DMS153 (cell line): ENCODE results near the gene KY.

Experiments used
- DNase-seq: peaks from one replicate; lab custom pipeline; 2025; lab: John Stamatoyannopoulos, UW

KY gene

DNA sequence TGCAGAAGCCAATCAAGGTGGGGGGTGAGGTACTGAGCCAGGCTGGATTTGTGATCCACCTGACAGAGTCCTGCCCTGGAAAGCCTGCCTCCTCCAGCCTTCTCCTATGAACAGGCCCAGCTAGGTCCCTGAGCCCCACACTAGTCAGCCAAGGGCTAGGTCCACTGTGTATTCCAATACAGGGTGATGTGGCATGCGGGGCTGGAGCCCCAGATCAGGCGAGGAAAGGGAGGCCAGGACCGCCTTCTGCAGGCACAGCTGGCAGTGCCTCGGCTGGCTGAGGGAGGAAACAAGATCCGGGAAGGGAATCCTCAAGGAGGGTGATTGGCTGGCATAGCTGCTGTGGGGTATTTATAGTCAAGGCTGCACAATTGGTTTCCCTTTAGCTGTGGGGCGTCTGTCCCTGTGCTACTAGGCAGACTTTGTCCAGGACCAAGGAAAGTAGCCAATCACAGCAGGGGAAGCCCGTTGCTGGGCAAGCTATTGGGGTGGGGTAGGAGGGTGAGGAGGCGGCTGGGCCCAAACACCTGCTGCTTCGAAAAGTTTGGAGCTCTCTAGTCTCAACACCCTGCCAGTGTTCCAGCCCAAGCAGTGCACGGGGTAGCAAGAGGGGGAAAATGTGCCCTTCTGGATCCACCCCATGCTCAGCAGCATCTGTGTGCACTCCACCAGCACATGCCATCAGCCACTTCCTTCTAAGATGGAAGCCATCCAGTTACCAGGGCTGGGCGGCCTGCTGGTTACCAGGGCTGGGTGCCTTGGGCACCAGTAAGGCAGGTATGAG, 5.9 kb downstream of the KY start:
- no peak for DNase-seq

DNA sequence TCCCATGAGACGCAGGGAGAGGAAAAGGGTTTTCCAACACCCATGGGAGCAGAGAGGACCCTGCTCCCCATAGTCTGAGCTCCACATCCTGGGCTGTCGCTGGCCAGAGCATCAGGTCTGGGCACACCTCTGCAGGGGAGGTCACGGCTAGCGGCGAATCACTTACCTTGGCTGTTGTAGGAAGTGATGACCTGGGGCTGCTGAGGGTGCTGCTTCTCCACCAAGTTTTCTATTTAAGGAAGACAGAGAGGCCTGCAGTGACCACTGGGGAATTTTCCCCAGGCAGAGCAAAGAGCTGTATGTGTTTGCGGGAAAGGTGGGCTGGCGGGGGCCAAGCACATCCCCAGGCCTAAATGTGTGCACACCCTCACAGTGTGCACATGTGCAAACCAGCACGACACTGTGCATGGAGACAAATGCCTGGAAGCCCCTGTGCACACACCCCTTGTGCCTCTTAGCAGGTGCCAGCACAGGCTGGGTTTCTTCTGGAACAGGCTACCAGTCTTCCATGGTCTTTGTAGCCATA, 7.6 kb downstream of the KY start:
- DNase-seq, result no peak

DNA sequence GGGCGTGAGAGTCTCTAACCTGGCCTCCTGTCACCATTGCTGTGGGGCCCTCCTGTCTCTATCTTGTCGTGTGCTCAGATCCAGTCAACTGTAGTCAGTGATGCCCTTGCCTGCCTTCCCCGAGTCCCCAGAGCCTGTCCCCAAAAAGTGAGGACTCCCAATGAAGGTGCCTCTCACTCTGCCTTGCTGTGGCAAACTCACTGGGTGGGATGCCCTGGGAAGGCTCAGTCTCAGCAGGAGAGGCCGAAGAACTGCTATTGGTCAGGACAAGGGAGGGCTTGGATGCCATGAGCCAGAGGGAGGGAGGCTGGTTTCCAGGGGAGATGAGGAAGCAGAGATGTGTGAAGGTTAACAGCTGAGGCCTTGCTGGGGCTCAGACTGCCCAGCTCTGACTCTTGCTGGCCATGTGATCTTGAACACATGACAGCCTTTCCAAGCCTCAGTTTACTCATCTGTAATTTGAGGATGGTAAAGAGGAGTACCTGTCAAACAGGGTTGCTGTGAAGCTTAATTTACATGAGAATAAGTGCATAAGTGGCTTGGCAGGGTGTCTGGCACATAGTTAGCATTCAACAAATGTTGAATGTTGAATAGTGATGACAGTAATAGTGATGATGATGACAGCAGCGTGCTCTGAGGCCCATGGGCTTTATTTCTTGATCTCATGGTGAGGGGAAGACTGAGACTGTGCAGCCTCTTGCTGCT, 8.2 kb downstream of the KY start:
- DNase-seq, result no peak

DNA sequence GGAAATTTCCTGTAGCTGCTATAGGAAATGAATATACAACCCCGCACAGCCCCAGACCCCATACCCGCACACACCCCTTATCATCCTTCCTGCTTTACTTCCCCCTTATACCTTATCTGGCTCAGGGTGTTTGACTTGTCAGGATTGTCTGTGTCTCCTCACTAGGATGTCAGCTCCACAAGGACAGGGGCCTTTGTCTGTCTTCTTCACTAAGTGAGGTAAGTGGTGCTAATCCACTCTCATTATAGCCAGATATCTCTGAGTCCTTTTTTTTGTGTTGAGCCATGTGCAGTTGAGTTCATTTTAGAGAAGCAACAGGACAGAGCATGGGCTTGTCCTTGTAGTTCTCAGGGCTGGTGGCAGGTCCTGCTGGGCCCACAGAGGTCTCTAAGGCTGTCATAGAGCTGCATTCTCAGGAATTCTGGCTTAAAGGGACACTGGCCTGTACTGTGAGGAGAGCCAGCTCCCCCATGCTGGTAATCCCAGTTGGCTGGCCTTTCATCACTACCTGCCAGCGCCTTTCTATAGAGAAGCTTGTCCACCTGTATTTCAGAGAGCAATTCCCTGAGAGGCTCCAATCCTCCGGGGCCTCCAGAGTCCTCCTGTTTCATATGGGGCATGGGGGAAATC, 9.0 kb downstream of the KY start:
- DNase-seq, result no peak

DNA sequence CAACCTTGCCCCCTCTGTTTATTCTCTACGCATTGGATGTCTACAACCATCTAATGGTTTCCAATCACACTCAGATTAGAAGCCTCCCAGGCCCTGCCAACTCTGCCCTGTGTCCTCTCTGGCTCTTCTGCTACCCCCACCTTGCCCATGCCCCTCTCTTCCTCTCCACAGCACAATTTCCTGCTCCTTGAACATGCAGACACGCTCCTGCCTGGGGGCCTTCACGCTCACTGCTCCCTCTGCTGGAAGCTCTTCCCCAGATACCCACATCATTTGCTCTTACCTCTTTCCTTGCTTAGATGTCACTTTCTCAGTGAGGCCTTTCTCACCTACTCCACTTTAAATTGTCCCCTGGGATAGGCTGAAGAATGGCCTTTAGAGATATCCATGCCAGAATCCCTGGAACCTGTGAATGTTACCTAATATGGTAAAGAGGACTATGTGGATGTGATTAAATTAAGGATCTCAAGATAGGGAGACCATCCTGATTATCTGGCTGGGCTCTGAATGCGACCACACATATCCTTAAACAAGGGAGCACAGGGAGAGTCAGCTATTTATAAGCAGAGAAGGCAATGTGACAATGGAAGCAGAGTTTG, 9.9 kb downstream of the KY start:
- peak; percentile 26 for DNase-seq

DNA sequence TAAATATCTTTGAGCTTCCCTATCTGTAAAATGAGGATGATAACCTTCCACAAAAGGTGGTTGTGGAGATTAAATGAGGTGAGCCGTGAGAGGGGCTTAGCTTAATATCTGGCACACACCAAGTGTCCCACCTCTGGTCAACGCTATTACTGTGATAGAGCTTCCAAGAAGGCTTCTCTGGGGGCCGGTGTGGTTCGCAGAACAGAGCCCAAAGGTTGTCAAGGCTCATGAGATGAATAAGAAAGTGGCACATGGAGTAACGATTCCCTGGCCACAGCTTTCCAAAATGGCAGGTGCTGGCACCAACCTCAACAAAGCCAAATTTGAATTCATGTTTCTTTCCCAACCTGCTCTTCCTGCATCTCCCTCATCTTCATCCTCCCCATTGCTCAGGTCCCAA, 10.4 kb downstream of the KY start:
- DNase-seq, result no peak

DNA sequence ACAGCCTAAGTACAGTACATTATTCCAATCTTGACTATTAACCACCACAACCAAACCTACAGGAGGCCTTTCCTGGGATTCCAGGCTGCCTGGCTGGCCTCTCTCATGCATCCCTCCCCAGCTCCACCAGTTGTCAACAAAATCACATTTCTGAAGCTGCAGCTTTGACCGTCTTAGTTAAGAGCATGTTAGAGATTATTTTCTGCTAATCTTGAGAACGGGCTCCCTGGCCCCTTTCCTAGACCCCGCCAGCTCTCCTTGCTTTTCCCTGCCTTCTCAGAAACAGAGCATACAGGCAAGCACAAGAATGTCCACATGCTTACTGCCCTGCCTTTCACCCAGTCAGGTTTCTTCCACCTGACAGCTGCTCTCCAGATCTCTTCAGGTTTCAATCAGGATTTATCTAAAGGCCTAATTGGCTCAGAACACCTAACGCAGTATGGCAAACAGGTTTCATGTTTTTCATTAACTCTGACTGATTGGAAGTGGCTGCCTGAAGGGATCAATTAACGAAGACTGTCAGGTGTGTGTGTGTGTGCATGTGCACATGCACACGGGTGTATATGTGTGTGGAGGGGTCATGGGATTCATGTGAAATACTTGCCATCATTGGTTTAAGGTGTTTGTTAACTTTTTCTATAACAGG, 12.3 kb downstream of the KY start:
- no peak for DNase-seq

DNA sequence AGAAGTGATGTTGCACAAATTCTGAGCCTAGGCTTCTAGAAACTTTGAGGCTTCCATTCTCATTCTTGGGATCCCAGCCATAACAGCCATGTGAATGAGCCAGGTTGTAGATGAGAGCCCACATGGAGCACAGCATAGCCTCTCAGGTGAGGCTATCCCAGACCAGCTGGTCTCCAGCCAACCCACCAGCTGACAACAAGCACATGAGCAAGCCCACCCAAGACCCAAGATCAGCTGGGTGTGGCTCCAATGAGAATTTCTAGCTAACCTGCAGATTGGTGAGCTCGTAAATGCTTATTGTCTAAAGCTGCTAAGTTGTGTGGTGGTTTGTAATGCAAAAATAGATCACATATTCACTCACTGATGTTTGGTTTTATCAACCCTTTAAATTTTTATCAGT, 14.4 kb downstream of the KY start:
- DNase-seq, result no peak

DNA sequence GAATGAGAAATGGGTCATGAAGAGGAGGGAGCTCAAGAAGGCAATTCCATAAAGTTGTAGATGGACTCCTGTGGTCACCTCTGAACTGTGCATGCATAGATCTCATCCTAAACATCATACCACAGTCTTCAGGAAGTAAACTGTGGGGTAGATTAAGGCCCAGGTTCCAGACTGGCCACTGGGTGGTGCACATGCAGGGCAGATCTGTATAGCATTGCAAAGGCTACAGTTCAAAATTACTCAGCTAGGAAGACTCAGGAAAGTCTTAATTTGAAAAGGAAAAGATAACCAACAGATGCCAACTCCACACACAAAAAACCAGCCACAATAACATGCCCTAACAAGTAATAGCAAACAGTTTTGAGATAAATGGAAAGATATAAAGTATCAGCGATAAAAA, 20.3 kb downstream of the KY start:
- DNase-seq, result no peak

DNA sequence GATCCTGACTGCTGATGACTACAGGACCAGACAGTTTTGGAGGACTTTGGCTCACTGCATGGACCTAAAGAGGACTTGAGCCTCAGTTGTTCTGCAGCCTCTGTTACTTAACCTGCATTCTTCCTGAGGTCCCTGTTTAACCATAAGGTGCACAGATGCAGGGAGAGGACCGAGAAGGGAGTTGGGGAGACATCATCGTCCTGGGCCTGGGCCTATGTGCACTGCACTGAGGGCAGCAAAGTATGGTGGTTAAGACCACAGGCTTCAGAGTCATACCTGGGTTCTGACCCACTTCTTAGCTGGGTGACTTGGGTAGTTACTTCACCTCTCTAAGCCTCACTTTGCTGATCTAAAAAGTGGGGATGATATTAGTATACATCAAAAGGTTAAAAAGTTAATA, 21.9 kb downstream of the KY start:
- DNase-seq, result no peak

DNA sequence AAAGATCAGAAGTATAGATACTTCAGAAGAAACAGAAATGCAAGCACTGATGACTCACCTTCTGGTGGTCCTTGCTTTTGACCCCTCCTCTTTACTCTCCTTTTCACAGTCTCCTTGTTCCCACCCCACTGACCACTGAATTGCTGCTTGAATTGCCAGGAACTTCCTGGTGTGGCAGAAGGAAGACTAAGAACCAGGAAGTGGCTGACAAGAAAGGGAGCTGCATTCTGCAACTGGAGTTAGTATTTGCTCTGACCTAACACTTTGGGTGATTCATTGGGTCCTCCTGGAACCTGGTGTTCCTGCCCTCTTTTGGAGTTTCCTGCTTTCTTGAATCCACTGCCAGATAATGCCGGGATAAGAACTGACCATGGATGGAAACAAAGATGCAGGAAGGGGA, 23.0 kb downstream of the KY start:
- no peak for DNase-seq

DNA sequence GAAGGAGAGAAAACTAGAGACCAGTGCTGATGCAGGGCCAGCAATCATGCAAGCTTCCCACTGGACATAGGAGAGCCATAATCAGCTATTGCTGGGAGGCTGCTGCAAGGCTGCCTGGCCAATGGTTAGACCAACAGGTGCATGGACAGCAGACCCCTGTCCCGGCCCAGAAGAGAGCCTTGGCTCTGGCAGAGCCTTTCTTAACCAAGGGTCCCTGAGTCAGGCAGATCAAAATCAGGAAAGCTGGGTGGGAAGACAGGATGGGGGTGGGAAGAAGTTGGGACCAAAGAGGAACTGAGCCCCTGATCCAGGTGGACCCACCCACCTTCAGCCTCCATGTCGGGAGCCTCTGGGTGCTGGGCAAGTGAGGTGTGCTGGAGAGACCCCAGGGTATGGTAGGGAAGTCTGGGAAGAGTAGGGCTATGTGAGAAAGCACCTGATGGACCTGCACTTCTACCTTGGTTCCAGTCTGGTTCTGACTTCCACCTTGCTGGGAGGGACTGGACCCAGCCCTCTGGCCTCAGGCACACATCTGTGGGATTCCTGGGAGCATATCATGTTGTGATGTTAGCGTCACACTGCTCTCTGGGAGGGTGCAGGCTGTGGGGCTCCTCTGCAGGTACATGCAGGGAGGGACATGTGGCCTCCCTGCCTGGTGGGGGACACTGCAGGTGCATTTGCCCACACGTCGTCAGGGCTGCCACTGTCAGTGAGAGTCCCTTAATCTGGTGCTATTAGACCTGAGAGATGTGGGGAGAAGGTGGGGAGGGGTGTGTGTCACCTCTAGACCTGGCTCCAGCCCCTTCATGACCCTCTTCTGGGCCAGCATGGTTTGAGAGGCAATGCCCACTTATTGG, 24.7 kb downstream of the KY start:
- DNase-seq, result no peak

DNA sequence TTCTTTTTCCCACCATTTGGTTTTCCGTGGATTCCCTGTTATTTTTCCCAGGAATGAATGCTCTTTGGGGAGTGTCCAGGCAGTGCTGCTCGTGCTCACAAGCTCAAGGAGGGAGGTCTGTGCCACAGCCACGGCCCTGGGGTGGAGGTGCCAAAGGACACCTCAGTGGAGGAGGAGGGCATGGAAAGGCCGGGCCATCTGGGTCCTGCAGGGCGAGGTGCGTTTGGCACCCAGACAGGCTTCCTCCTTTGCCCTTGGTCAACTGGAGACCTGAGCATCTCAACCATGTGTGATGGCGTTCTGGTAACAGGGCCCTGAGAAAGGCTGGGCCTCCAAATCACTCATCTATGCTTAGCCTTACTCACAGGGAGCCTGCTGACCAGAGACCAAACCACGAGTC, 25.4 kb downstream of the KY start:
- no peak for DNase-seq

DNA sequence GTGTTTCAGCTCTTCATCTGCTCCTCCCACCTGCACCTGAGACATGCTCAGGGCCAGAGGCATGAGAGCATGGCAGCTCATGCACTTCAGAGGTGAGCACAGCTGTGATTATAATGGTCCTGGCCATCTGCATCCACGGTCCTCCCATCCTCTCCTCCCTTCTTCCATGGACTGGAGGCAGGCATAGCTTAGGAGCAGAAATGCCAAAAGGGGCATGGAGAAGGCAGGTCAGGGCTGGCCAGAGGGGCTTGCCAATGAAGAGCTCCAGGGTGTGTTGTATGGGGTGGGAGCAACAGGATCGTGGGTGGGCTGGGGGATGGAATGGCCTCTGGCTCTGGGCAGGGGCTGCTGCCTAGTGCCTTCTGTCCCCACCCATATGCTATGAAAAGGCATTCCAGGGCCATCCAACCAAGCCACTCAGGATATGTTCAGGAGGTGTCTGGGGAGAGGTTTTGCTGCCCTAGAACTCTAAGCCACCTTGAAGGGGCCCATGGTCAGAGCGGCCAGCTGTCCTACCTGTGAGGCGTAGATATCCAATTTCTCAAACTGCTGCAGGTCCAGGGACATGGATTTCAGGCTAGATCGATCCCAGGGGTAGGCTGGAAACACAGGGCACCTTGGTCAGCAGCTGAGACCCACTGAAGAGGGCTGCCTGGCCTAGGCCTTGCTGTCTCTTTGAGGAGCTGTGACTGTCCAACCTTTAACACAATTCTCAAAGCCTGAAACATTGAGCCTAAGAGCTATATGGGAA, 26.1 kb downstream of the KY start:
- DNase-seq, result no peak

DNA sequence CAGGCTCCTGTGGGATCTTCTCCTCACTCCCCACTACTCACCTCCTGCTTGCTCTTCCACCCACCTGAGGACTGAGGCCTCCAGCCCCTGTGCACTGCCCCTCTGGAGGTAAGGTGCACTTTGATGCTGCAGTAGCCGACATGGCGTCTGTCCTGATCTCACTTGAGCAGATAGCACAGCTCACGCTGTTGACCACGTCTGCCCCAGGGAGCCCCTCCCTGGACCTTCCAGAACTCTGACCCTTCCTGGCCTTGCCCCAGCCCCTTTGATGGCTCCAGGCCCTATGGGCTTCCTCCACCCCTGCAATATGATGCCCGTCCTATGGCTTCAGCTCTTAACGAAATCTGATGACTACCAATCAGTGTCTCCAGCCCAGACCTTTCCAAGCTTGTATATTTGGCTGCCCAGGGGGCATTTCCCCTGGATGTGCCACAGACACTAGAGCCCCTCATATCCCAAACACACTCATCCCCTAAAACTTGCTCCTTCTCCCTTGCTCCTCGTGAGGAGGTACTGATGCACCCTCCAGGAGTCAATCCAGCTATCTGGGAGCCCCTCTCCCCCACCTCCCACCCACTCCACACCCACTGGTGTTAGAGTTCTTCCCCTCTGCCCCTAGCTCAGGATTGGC, 27.1 kb downstream of the KY start:
- no peak for DNase-seq

DNA sequence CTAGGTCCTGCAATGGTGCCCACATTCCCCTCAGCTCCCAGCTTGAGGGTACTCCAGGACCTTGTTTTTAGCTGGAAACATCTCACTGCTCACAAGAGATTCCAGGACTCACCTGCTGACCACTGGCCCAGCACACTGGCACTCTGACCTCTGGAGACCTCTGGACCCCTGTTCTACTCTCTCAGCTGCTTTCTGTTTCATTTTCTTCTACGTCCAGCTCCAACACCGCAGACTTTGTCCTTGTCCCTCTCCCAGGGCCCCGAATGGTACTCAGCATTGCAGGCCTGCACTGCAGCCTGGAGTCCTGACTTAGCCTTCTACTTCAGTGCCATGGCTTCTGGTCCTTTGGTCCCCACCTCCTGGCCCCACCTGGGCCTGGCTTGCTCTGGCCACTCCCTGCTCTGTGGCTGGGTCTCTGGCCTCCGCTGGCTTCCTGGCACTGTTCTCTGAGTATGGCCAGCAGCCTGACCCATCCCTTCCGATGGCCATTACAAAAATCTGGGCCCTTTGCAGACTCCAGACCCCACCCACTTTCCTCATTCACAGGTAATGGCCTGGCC, 27.9 kb downstream of the KY start:
- no peak for DNase-seq

DNA sequence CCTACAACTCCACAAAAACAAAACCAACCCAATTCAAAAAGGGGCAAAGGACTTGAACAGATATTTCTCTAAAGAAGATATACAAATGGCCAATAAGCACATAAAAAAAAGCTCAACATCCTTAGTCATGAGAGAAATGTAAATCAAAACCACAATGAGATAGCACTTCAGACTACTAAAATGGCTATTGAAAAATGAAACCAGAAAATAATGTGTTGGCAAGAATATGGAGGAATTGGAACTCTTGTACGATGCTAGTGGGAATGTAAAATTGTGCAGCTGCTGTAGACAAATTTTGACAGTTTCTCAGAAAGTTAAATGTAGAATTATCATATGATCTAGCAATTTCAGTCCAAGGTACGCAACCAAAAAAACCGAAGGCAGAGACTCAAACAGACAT, 29.0 kb downstream of the KY start:
- no peak for DNase-seq

DNA sequence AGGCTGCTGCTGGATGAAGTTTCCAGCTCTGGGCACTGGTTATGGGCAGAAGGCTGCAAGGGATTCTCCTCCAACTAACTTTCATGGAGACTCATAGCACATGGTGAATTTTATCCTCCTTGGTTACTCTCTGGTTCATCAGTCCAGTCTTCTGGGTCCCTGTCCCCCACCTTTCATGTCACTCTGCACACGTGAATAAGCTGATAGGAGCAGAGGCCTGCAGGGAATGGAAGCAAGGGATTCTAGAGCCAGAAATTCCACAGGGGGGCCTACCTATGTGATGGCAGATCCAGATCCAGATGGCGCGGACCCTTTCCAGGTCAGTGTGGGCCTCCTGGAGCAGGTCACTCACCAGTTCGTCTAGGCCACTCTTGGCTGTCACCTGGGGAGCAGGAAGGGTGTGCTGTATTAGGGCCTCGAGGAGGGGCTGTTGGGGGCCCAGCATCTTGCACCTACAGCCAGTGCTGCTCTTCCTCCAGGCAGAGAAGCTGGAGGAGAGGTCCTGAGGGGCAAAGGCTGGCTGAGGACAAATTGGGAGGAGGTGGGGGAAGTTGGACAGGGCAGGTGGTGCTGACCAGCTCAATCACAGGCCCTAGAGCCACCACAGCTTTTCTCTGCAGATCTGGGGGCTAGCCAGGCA, 30.2 kb downstream of the KY start:
- no peak for DNase-seq

DNA sequence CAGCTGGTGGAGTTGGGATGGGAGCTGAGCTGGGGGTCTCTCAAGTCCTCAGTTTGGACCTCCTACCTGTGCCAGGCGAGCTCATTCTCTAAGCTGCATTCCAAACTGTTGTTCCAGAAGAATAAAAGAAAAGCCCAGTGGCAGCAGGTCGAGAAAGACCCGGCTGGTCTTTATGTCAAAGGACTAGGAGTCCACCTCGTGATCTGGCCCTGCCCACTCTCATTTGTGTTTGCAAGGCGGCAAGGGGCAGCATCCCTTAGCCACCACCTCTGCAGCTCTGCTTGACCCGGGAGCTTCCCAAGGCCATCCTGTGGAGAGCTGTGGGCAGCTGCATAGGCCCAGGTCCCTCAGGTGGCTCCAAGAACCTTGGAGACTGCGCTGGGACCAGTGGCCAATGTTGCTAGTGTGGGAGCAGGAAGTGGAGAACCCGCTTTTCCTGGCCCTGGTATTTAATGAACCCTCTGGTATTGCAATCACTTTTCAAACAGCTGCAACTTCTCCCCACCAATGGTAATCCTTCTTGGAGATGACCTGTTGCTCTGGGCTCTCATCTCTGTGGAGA, 30.9 kb downstream of the KY start:
- DNase-seq, result no peak
